PC-3 (cell line): Measurements from ENCODE around the gene FBLN5. TPM values are rescaled to one million over a fixed set of nuclear protein-coding genes. Genes with fewer than 3 reads are reported as not detected.

Source experiments
- ATAC-seq: fragments of 200-7000 bp; cut with Tn5 transposase; 2 replicates; pipeline ENCODE4 v1.9.1; 2020; ENCODE audit warnings: mild to moderate bottlenecking, moderate library complexity
- BruUV-seq: library from RNA; stranded (reverse); fragments of 400-500 nt; replicated peaks from 2 replicates; lab custom pipeline; 2021; lab: Mats Ljungman, UMichigan
- CTCF ChIA-PET: fragments of 300-600 bp; sonication (Branson Sonifier 250); formaldehyde crosslinking; loops from one replicate; lab custom pipeline; 2022; ENCODE audit warnings: antibody characterized with exemption; lab: Charles Lee
- POLR2A ChIA-PET: fragments of 300-600 bp; sonication (Branson Sonifier 250); formaldehyde crosslinking; loops from one replicate; lab custom pipeline; 2022; ENCODE audit warnings: antibody characterized with exemption; ENCODE audit not compliant: unreplicated experiment; lab: Charles Lee
- DNase-seq: peaks from one replicate; pipeline ENCODE4 v3.0.0-alpha.2; 2015
- H2AFZ ChIP-seq: fragments of 300-600 bp; sonication (generic); 2 replicates; pipeline ENCODE4 v1.6.0; 2016; ENCODE audit warnings: antibody characterized with exemption, low read length
- H3F3A ChIP-seq: fragments of 300-600 bp; sonication (generic); one replicate; pipeline ENCODE4 v1.6.0; 2017; ENCODE audit warnings: antibody characterized with exemption, low read length, control low read depth, mild to moderate bottlenecking; ENCODE audit not compliant: unreplicated experiment
- H3K27ac ChIP-seq: fragments of 300-600 bp; sonication (generic); 2 replicates; pipeline ENCODE4 v1.5.1; 2016; ENCODE audit warnings: mild to moderate bottlenecking, low read length
- H3K27me3 ChIP-seq: fragments of 300-600 bp; sonication (generic); 2 replicates; pipeline ENCODE4 v1.6.1; 2016; ENCODE audit warnings: low read length, mixed read lengths
- H3K36me3 ChIP-seq: fragments of 300-600 bp; sonication (generic); 2 replicates; pipeline ENCODE4 v1.6.1; 2016; ENCODE audit warnings: low read depth, mixed run types, low read length, mixed read lengths
- H3K4me1 ChIP-seq: fragments of 300-600 bp; sonication (generic); 2 replicates; pipeline ENCODE4 v1.5.1; 2016; ENCODE audit warnings: low read length; ENCODE audit not compliant: insufficient read depth
- H3K4me2 ChIP-seq: fragments of 300-600 bp; sonication (generic); 2 replicates; pipeline ENCODE4 v1.6.0; 2016; ENCODE audit warnings: low read length
- H3K4me3 ChIP-seq: fragments of 300-600 bp; sonication (generic); 2 replicates; pipeline ENCODE4 v1.5.1; 2016; ENCODE audit warnings: mild to moderate bottlenecking, low read length, mixed read lengths
- H3K79me2 ChIP-seq: fragments of 300-600 bp; sonication (generic); 2 replicates; pipeline ENCODE4 v1.6.1; 2017; ENCODE audit warnings: low read length, mixed read lengths
- H3K9ac ChIP-seq: fragments of 300-600 bp; sonication (generic); 2 replicates; pipeline ENCODE4 v1.6.0; 2016; ENCODE audit warnings: mild to moderate bottlenecking, low read length
- H3K9me2 ChIP-seq: fragments of 300-600 bp; sonication (generic); replicated peaks from 2 replicates; pipeline ENCODE4 v1.6.1; 2016; ENCODE audit warnings: mixed run types, low read length, mixed read lengths
- H3K9me3 ChIP-seq: fragments of 300-600 bp; sonication (generic); 2 replicates; pipeline ENCODE4 v1.6.1; 2016; ENCODE audit warnings: low read length, mixed read lengths
- H4K20me1 ChIP-seq: fragments of 300-600 bp; sonication (generic); 2 replicates; pipeline ENCODE4 v1.6.1; 2016; ENCODE audit warnings: low read length, mixed read lengths
- CTCF ChIP-seq: fragments of 300-600 bp; sonication (generic); conservative IDR thresholded peaks from 2 replicates; pipeline ENCODE4 v1.5.1; 2017; ENCODE audit warnings: antibody characterized with exemption, low read depth, mild to moderate bottlenecking, low read length
- EZH2 ChIP-seq: fragments of 300-600 bp; sonication (generic); IDR thresholded peaks from one replicate; pipeline ENCODE4 v1.6.1; 2017; ENCODE audit warnings: antibody characterized with exemption, mild to moderate bottlenecking, low read length; ENCODE audit not compliant: unreplicated experiment
- EZH2phosphoT487 ChIP-seq: fragments of 300-600 bp; sonication (generic); IDR thresholded peaks from 2 replicates; pipeline ENCODE4 v1.6.1; 2018; ENCODE audit warnings: mild to moderate bottlenecking, antibody characterized with exemption, low read length, borderline replicate concordance
- intact Hi-C: fragments of 100-400 bp; cut with micrococcal nuclease; formaldehyde crosslinking; loops from 2 replicates; pipeline ENCODE4 v1.9.0; 2023
- total RNA-seq: library from RNA; depleted of rRNA; stranded (reverse); fragments of >200 nt; gene quantifications from 2 replicates; pipeline ENCODE4 v1.2.3, GENCODE V29; 2014

The FBLN5 gene
- total RNA-seq, 1 experiment from 2014 or later: 0.58 TPM

DNA sequence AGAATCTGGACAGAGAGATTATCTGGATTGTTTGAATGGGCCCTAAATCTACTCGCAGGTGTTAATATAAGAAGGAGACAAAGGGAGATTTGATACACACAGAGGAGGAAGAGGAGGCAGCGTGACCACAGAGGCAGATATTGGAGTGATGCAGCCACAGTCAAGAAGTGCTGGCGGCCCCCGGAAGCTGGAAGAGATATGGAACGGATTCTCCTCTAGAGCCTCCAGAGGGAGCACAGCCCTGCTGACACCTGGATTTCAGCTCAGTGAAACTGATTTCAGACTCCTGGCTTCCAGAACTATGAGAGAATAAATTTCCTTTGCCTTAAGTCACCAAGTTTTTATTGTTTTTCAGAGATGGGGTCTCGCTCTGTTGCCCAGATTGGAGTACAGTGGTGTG is 71.0 kb downstream of the FBLN5 start:
- H3K79me2 ChIP-seq: no peaks in the 10 kb centered on the region
- ATAC-seq: no peak

DNA sequence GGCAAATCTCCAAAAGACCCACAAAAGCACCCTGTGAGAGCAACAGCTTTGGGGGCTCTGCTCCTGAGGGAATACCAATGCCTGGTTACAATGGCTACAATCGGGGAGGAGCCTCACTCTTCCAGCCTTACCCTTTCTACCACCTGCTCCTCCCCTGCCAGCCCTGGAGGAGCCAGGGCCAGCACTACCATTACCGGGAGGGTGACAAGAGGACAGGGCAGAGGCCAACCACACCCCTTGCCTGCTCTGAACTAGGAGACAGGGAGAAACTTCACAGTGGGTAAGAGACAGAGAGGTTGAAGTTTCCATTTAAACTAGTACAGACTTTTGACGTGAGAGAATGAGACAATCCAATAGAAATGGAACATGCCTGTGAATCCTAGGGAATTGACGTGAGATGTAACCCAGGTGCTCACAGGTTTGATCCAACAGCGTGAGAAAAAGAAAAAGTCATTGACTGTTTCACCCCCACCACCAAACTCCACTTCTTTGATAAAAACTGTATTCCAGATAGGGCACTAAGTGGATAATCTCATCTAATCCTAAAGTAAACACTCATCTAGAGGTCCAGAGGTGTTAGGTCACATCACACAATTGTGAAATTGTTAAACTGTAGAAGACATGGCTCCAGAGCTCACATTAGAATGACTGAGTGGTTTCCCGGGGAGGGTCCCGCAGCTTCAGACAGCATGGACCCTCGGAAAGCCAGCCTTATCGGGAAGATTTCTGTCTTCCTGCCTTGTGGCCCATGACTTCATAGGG is 71.8 kb downstream of the FBLN5 start:
- Histone ChIP-seq H3K27ac (no peak overlapping the region), H3K4me1 (peaks cover 27% of the 10 kb centered on the region), H4K20me1 (no peaks in the 10 kb centered on the region), H3K4me3 (no peak overlapping the region), H3K4me2 (no peak overlapping the region), H3K9me3 (no peaks in the 10 kb centered on the region), H3K9me2 (no peaks in the 10 kb centered on the region), H3K9ac (no peak overlapping the region), H2AFZ (no peak overlapping the region), H3K79me2 (no peaks in the 10 kb centered on the region), H3F3A (no peaks in the 10 kb centered on the region), H3K27me3 (0 out of 2 replicates have a peak, but pooled peaks cover 7% of the 10 kb centered on the region), H3K36me3 (no peaks in the 10 kb centered on the region)
- TF ChIP-seq CTCF: no peak
- no peak for TF ChIP-seq EZH2phosphoT487
- TF ChIP-seq EZH2: no peak
- ATAC-seq (no peak), DNase-seq (no peak)
- BruUV-seq: no TSS peak
- intact Hi-C loops: no loop called here
- ChIA-PET CTCF (no interaction called here), POLR2A (no interaction called here)

More for the DNA sequence above, 71.0 kb downstream of the FBLN5 start:
- Histone ChIP-seq H3K4me3 (no peak overlapping the region), H3K27me3 (0 out of 2 replicates have a peak, but pooled peaks cover 7% of the 10 kb centered on the region), H3K36me3 (no peaks in the 10 kb centered on the region), H3F3A (no peaks in the 10 kb centered on the region), H3K27ac (no peak overlapping the region), H3K9ac (no peak overlapping the region), H4K20me1 (no peaks in the 10 kb centered on the region), H2AFZ (no peak overlapping the region), H3K9me2 (no peaks in the 10 kb centered on the region), H3K4me1 (peaks cover 27% of the 10 kb centered on the region), H3K4me2 (no peak overlapping the region), H3K9me3 (no peaks in the 10 kb centered on the region)
- ChIA-PET CTCF (no interaction called here), POLR2A (no interaction called here)
- no peak for DNase-seq
- intact Hi-C loops: no loop called here
- TF ChIP-seq EZH2phosphoT487 (no peak), CTCF (no peak), EZH2 (no peak)
- BruUV-seq: no TSS peak
